MCF 10A (cell line): ENCODE measurements around the gene NUP153. TPM values are rescaled to one million over a fixed set of nuclear protein-coding genes. Genes with fewer than 3 reads are reported as not detected.

Source experiments
- BruUV-seq: library from RNA; stranded (reverse); fragments of 400-500 nt; replicated peaks from 2 replicates; lab custom pipeline; 2021; lab: Mats Ljungman, UMichigan
- CTCF ChIA-PET: fragments of 300-600 bp; sonication (Branson Sonifier 250); formaldehyde crosslinking; extraction: SDS; loops from one replicate; lab custom pipeline; 2021; ENCODE audit warnings: antibody characterized with exemption, inconsistent platforms; lab: Yijun Ruan, JAX
- POLR2A ChIA-PET: fragments of 300-600, 350-650 bp; sonication (Branson Sonifier 250); formaldehyde crosslinking; extraction: SDS; loops from one replicate; lab custom pipeline; 2020; ENCODE audit warnings: antibody characterized with exemption, inconsistent platforms; lab: Yijun Ruan, JAX
- DNase-seq: peaks from one replicate; pipeline ENCODE4 v3.0.0-alpha.2; 2018; ENCODE audit not compliant: unreplicated experiment
- H3K27ac Mint-ChIP-seq: one replicate; pipeline ENCODE4 v1.8.0; 2022; ENCODE audit warnings: mild to moderate bottlenecking, low read depth, mixed read lengths; ENCODE audit not compliant: unreplicated experiment
- H3K27me3 Mint-ChIP-seq: one replicate; pipeline ENCODE4 v1.8.0; 2022; ENCODE audit warnings: mixed read lengths; ENCODE audit not compliant: insufficient read depth, unreplicated experiment
- H3K36me3 Mint-ChIP-seq: one replicate; pipeline ENCODE4 v1.8.0; 2022; ENCODE audit warnings: mild to moderate bottlenecking, moderate library complexity, mixed read lengths; ENCODE audit not compliant: insufficient read depth, unreplicated experiment
- H3K4me1 Mint-ChIP-seq: one replicate; pipeline ENCODE4 v1.8.0; 2022; ENCODE audit warnings: mixed read lengths; ENCODE audit not compliant: insufficient read depth, unreplicated experiment
- H3K4me3 Mint-ChIP-seq: one replicate; pipeline ENCODE4 v1.8.0; 2022; ENCODE audit warnings: mild to moderate bottlenecking, moderate library complexity, mixed read lengths; ENCODE audit not compliant: unreplicated experiment
- H3K9me3 Mint-ChIP-seq: one replicate; pipeline ENCODE4 v1.8.0; 2022; ENCODE audit warnings: mixed read lengths; ENCODE audit not compliant: unreplicated experiment
- intact Hi-C: fragments of 100-400 bp; cut with micrococcal nuclease; formaldehyde crosslinking; loops from 2 replicates; pipeline ENCODE4 v1.14.1; 2022
- total RNA-seq: library from RNA; stranded (reverse); gene quantifications from 2 replicates; pipeline ENCODE4 v1.2.3, GENCODE V29; 2022
- TF ChIP-seq, protein P1 (sequence below): fragments of 200-600 bp; IDR thresholded peaks from one replicate; pipeline ENCODE4 v1.8.0; 2022; ENCODE audit warnings: antibody characterized with exemption, mild to moderate bottlenecking; ENCODE audit not compliant: unreplicated experiment

Gene NUP153
- total RNA-seq, 1 experiment from 2014 or later: 36.5 TPM

- DNase-seq: no peak
- TF ChIP-seq, protein P1, sequence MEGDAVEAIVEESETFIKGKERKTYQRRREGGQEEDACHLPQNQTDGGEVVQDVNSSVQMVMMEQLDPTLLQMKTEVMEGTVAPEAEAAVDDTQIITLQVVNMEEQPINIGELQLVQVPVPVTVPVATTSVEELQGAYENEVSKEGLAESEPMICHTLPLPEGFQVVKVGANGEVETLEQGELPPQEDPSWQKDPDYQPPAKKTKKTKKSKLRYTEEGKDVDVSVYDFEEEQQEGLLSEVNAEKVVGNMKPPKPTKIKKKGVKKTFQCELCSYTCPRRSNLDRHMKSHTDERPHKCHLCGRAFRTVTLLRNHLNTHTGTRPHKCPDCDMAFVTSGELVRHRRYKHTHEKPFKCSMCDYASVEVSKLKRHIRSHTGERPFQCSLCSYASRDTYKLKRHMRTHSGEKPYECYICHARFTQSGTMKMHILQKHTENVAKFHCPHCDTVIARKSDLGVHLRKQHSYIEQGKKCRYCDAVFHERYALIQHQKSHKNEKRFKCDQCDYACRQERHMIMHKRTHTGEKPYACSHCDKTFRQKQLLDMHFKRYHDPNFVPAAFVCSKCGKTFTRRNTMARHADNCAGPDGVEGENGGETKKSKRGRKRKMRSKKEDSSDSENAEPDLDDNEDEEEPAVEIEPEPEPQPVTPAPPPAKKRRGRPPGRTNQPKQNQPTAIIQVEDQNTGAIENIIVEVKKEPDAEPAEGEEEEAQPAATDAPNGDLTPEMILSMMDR: no peak
- Mint-ChIP-seq H3K27ac (no peak overlapping the region), H3K9me3 (no peaks in the 10 kb centered on the region), H3K4me1 (no peaks in the 10 kb centered on the region), H3K4me3 (no peak overlapping the region), H3K27me3 (no peaks in the 10 kb centered on the region), H3K36me3 (peaks cover 93% of the 10 kb centered on the region)
- BruUV-seq: no TSS peak
- intact Hi-C loops: no loop called here
- ChIA-PET POLR2A (no interaction called here), CTCF (no interaction called here)
Measured at GRCh38 chr6:17665132-17665531, 41.6 kb downstream of the NUP153 start.

- ChIA-PET CTCF (no interaction called here), POLR2A (no interaction called here)
- intact Hi-C loops: no loop called here
- Mint-ChIP-seq H3K27me3 (no peaks in the 10 kb centered on the region), H3K4me1 (no peaks in the 10 kb centered on the region), H3K4me3 (no peak overlapping the region), H3K36me3 (peaks cover 92% of the 10 kb centered on the region), H3K27ac (peak overlapping the region; percentile 76), H3K9me3 (no peaks in the 10 kb centered on the region)
- DNase-seq: no peak
- TF ChIP-seq, protein P1: no peak
- BruUV-seq: no TSS peak
Measured at GRCh38 chr6:17663226-17663625, 43.5 kb downstream of the NUP153 start.

DNA sequence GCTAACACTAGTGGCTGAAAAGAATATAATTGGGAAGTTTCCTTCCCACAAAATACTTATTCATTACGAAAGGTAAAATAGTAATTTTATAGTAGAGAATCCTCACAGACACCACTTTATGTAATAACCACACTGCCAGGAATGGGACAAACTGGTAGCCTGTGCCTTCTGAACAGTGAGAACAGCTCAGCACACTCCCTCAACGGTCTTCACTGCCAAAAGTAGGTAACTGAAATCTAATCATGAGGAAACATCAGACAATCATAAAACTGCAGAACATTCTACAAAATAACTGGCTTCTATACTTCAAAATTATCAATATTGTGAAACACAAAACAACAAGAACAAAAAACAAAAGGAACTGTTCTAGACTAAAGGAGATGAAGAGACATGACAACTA is 44.1 kb downstream of the NUP153 start:
- Mint-ChIP-seq H3K27me3 (no peaks in the 10 kb centered on the region), H3K27ac (peak overlapping the region; percentile 76), H3K9me3 (no peaks in the 10 kb centered on the region), H3K4me3 (no peak overlapping the region), H3K36me3 (peaks cover 85% of the 10 kb centered on the region), H3K4me1 (no peaks in the 10 kb centered on the region)
- intact Hi-C loops: no loop called here
- DNase-seq: no peak
- TF ChIP-seq, protein P1: no peak
- POLR2A ChIA-PET: no interaction called here
- CTCF ChIA-PET: interaction anchor here (0.6 kb wide), 1 partner anchor 63 kb away, joined by 3 read pairs; the partner anchor contains the start of gene FAM8A1
- BruUV-seq: no TSS peak

DNA sequence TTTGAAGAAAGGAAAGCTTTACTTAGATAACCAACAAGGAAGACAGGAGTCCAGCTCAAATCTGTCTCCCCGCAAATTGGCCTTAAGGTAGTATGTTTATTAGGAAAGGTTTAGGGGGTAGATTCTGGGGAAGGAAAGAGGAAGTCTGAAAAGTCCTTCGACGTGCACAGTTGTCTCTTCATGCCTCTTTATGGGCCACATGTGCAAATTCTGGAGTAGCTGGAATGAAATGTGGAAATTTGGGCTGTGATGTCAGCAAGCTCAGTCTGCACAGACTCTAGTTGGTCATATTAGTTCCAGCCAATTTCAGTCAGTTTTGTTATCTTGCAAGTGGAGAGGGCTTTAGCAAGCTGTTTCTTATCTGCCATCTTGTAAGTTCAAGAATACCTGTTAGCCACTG is 50.1 kb downstream of the NUP153 start:
- H3K27me3 Mint-ChIP-seq: no peaks in the 10 kb centered on the region
- no peak for DNase-seq
- no peak overlapping the region for H3K27ac Mint-ChIP-seq
- no peaks in the 10 kb centered on the region for H3K4me1 Mint-ChIP-seq
- peaks cover 78% of the 10 kb centered on the region for H3K36me3 Mint-ChIP-seq
- intact Hi-C loops: no loop called here
- TF ChIP-seq, protein P1: no peak
- no peak overlapping the region for H3K4me3 Mint-ChIP-seq
- CTCF ChIA-PET: interaction anchor here (0.6 to 0.9 kb wide), 3 partner anchors 9 to 788 kb away, joined by 3 to 4 read pairs (median 3); no protein-coding TSS in a partner anchor
- POLR2A ChIA-PET: interaction anchor here (1.0 kb wide), 1 partner anchor 8 kb away, joined by 3 read pairs; no protein-coding TSS in a partner anchor
- H3K9me3 Mint-ChIP-seq: no peaks in the 10 kb centered on the region
- no TSS peak for BruUV-seq
